Measurements from ENCODE around the gene DPEP3.
A peak's percentile ranks its signal among the peaks of the same experiment; 100 is the strongest.
"Not testable (repeated sequence)": the region's sequence is repeated elsewhere in the genome, so short reads cannot be mapped to it uniquely, and the experiment has no call there.

The DPEP3 gene

DNA sequence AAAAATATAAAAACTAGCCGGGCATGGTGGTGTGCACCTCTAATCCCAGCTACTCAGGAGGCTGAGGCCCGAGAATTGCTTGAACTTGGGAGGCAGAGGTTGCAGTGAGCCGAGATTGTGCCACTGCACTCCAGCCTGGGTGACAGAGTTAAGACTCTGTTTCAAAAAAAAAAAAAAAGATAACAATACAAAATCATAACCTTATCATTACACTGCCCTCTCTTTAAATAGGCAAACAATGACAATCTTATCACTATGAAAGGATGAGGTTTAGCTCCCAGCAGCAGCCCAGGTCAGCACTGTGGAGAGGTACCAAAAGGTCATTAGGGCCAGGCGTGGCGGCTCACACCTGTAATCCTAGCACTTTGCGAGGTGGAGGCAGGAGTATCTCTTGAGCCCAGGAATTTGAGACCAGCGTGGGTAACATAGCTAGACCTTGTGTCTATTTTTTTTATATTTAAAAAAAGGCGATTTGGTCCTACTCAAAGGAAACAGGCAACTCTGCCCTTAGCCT, 38.9 kb upstream of the DPEP3 start:
- DNase-seq, result no peak
- intact Hi-C loops (cut with DNase I; ENCODE audit: low total_unique reads), result no loop called here
- Histone ChIP-seq H3K9me3 (no peaks in the 10 kb centered on the region), H3K4me3 (no peak overlapping the region), H3K36me3 (peaks cover 0 to 7% (median 0%) of the 10 kb centered on the region in 3 donors), H3K27ac (no peak overlapping the region), H3K4me1 (peaks cover 3 to 25% (median 19%) of the 10 kb centered on the region in 4 donors), H3K27me3 (no peaks in the 10 kb centered on the region)
- no peak for TF ChIP-seq CTCF (IDR thresholded peaks at IDR 0.05)

DNA sequence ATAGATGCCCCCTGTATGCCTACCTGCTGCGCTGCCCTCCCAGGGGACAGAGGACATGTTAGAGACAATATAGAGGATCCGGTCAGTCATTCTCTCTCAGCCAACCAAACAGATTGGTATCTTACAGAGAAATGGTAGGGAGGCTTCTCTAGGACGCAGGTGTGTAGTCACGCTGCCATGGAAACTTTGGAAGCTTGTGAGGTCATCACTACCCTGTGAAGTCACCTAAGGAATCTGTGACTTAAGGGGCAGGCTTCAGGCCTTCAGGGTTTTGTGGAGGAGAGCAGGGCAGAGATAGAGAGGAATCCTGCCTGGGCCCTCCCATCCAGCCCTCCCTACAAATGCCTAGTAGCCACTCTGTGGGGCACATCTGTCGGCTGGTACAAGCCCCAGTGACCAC, 35.4 kb upstream of the DPEP3 start, which contains the start of gene DPEP2NB:
Gene DPEP2NB, minus strand, starts transcription at position 231 of the 400 bp plus-strand sequence. Its CDS starts 141 bp downstream, at position 90.
- no peak for TF ChIP-seq CTCF (IDR thresholded peaks at IDR 0.05)
- Histone ChIP-seq H3K9me3 (no peaks in the 10 kb centered on the region), H3K4me3 (no peak within 1 kb of the TSS), H3K27ac (no peak within 1 kb of the TSS), H3K27me3 (peaks cover 0 to 3% of the 10 kb centered on the region in 2 donors), H3K4me1 (no peaks in the 10 kb centered on the region), H3K36me3 (no peaks in the 10 kb centered on the region)
- no peak for DNase-seq
- intact Hi-C loops (cut with DNase I; ENCODE audit: low total_unique reads), result no loop called here

GRCh38 chr16:68013440-68013839, 33.1 kb upstream of the DPEP3 start:
- no peak for DNase-seq
- Histone ChIP-seq H3K27me3 (peaks cover 0 to 3% of the 10 kb centered on the region in 2 donors), H3K36me3 (no peaks in the 10 kb centered on the region), H3K9me3 (no peaks in the 10 kb centered on the region), H3K4me1 (no peaks in the 10 kb centered on the region), H3K4me3 (no peak overlapping the region), H3K27ac (no peak overlapping the region)
- no peak for TF ChIP-seq CTCF (IDR thresholded peaks at IDR 0.05)
- intact Hi-C loops (cut with DNase I; ENCODE audit: low total_unique reads), result no loop called here

GRCh38 chr16:68009872-68010271, 29.6 kb upstream of the DPEP3 start:
- intact Hi-C loops (cut with DNase I; ENCODE audit: low total_unique reads); H3K36me3 ChIP-seq: not testable (repeated sequence)

DNA sequence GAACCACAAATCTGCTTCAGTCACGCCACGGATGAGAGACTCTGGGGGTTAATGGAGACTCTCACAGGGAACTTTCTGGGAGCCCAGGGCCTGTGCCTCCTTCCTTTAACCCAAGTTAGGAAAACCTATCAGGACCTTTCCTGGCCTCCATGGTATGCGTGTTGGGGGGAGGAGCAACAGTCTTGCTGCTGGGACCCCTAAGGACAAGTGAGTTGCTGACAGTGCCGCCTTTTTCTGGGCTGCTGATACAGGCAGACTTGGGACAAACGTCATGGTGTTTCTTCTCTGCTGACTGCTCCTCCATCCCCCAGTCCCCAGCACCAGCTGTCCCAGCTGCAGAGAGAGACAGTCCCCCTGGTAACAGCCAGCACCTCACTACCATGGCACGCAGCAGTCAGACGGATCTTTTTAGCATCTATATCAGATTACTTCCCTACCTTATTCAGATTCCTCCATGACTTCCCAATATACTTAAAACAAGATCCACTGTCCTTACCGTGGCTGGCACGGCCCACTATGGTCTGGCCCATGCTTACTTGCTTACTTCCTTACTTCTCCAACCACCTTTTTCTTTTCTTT, 28.9 kb upstream of the DPEP3 start:
- Histone ChIP-seq H3K4me3 (no peak overlapping the region), H3K36me3 (no peaks in the 10 kb centered on the region), H3K4me1 (no peaks in the 10 kb centered on the region), H3K27ac (no peak overlapping the region), H3K27me3 (peaks cover 0 to 3% of the 10 kb centered on the region in 2 donors), H3K9me3 (no peaks in the 10 kb centered on the region)
- intact Hi-C loops (cut with DNase I; ENCODE audit: low total_unique reads), result no loop called here
- TF ChIP-seq CTCF (IDR thresholded peaks at IDR 0.05), result no peak
- no peak for DNase-seq

More at GRCh38 chr16:68009872-68010271, 29.6 kb upstream of the DPEP3 start:
- not testable (repeated sequence) for H3K4me3 ChIP-seq, H3K4me1 ChIP-seq, H3K9me3 ChIP-seq, H3K27ac ChIP-seq, DNase-seq, H3K27me3 ChIP-seq

- no peak for TF ChIP-seq CTCF (IDR thresholded peaks at IDR 0.05)
- Histone ChIP-seq H3K27ac (no peak overlapping the region), H3K36me3 (no peaks in the 10 kb centered on the region), H3K4me1 (no peaks in the 10 kb centered on the region), H3K9me3 (no peaks in the 10 kb centered on the region), H3K27me3 (no peaks in the 10 kb centered on the region), H3K4me3 (no peak overlapping the region)
- DNase-seq, result peak in 1 of 2 donors; percentile 55
- intact Hi-C loops (cut with DNase I; ENCODE audit: low total_unique reads), result no loop called here
These were observed 25.5 kb upstream of the DPEP3 start for GRCh38 chr16:68005786-68006286.

Measured in tibial artery (tissue), 4 donors.